ENCODE data around the gene ABCA13.

The ABCA13 gene

GRCh38 chr7:48132792-48133191 is 38.5 kb upstream of the ABCA13 start:
- no peaks in the 10 kb centered on the region for H3F3A ChIP-seq (ENCODE audit: low read depth)
- no peak for TF ChIP-seq CTCF (conservative IDR thresholded peaks at IDR 0.05; ENCODE audit: low read length)
- no peak for TF ChIP-seq EZH2phosphoT487 (IDR thresholded peaks at IDR 0.05; ENCODE audit: borderline replicate concordance)
- no peaks in the 10 kb centered on the region for H3K36me3 ChIP-seq (ENCODE audit: insufficient read depth, low read length)
- no peaks in the 10 kb centered on the region for H3K79me2 ChIP-seq (ENCODE audit: insufficient read depth, low read length)
- H3K4me1 ChIP-seq (ENCODE audit: insufficient read depth, low read length, poor library complexity, severe bottlenecking): no peaks in the 10 kb centered on the region
- H4K20me1 ChIP-seq (ENCODE audit: insufficient read depth, low read length, poor library complexity, severe bottlenecking): no peaks in the 10 kb centered on the region
- H3K9ac ChIP-seq (ENCODE audit: low read depth, low read length, poor library complexity, severe bottlenecking): no peak overlapping the region
- no peak overlapping the region for H2AFZ ChIP-seq (ENCODE audit: low read length)
- H3K4me3 ChIP-seq (ENCODE audit: low read length, poor library complexity, severe bottlenecking): no peak overlapping the region
- H3K9me3 ChIP-seq (ENCODE audit: insufficient read depth, low read depth, low read length): no peaks in the 10 kb centered on the region
- H3K4me2 ChIP-seq (ENCODE audit: low read depth, low read length, poor library complexity, severe bottlenecking): no peak overlapping the region
- no peaks in the 10 kb centered on the region for H3K27me3 ChIP-seq (ENCODE audit: insufficient read depth, low read length, poor library complexity, severe bottlenecking)
- H3K9me2 ChIP-seq (replicated peaks; ENCODE audit: low read depth, low read length): no peaks in the 10 kb centered on the region

GRCh38 chr7:48139459-48139858 is 31.8 kb upstream of the ABCA13 start:
- Histone ChIP-seq H4K20me1 (ENCODE audit: insufficient read depth, low read length, poor library complexity, severe bottlenecking) (no peaks in the 10 kb centered on the region), H3K4me3 (ENCODE audit: low read length, poor library complexity, severe bottlenecking) (no peak overlapping the region), H3K4me2 (ENCODE audit: low read depth, low read length, poor library complexity, severe bottlenecking) (no peak overlapping the region), H3K9ac (ENCODE audit: low read depth, low read length, poor library complexity, severe bottlenecking) (no peak overlapping the region), H3F3A (ENCODE audit: low read depth) (no peaks in the 10 kb centered on the region), H3K9me2 (replicated peaks; ENCODE audit: low read depth, low read length) (no peaks in the 10 kb centered on the region), H3K79me2 (ENCODE audit: insufficient read depth, low read length) (no peaks in the 10 kb centered on the region), H3K27me3 (ENCODE audit: insufficient read depth, low read length, poor library complexity, severe bottlenecking) (no peaks in the 10 kb centered on the region), H3K9me3 (ENCODE audit: insufficient read depth, low read depth, low read length) (no peaks in the 10 kb centered on the region), H2AFZ (ENCODE audit: low read length) (no peak overlapping the region), H3K36me3 (ENCODE audit: insufficient read depth, low read length) (no peaks in the 10 kb centered on the region), H3K4me1 (ENCODE audit: insufficient read depth, low read length, poor library complexity, severe bottlenecking) (no peaks in the 10 kb centered on the region)
- TF ChIP-seq CTCF (conservative IDR thresholded peaks at IDR 0.05; ENCODE audit: low read length) (no peak), EZH2phosphoT487 (IDR thresholded peaks at IDR 0.05; ENCODE audit: borderline replicate concordance) (no peak)

- H2AFZ ChIP-seq (ENCODE audit: low read length): no peak overlapping the region
- H3K4me1 ChIP-seq (ENCODE audit: insufficient read depth, low read length, poor library complexity, severe bottlenecking): no peaks in the 10 kb centered on the region
- H3K4me3 ChIP-seq (ENCODE audit: low read length, poor library complexity, severe bottlenecking): no peak overlapping the region
- TF ChIP-seq EZH2phosphoT487 (IDR thresholded peaks at IDR 0.05; ENCODE audit: borderline replicate concordance): no peak
- no peak for TF ChIP-seq CTCF (conservative IDR thresholded peaks at IDR 0.05; ENCODE audit: low read length)
- H3K27me3 ChIP-seq (ENCODE audit: insufficient read depth, low read length, poor library complexity, severe bottlenecking): no peaks in the 10 kb centered on the region
- no peaks in the 10 kb centered on the region for H3K36me3 ChIP-seq (ENCODE audit: insufficient read depth, low read length)
- H3K9ac ChIP-seq (ENCODE audit: low read depth, low read length, poor library complexity, severe bottlenecking): no peak overlapping the region
- H4K20me1 ChIP-seq (ENCODE audit: insufficient read depth, low read length, poor library complexity, severe bottlenecking): no peaks in the 10 kb centered on the region
- no peaks in the 10 kb centered on the region for H3K79me2 ChIP-seq (ENCODE audit: insufficient read depth, low read length)
- H3K9me2 ChIP-seq (replicated peaks; ENCODE audit: low read depth, low read length): no peaks in the 10 kb centered on the region
- no peaks in the 10 kb centered on the region for H3K9me3 ChIP-seq (ENCODE audit: insufficient read depth, low read depth, low read length)
- no peak overlapping the region for H3K4me2 ChIP-seq (ENCODE audit: low read depth, low read length, poor library complexity, severe bottlenecking)
- no peaks in the 10 kb centered on the region for H3F3A ChIP-seq (ENCODE audit: low read depth)
Measured at GRCh38 chr7:48140001-48140681, 31.1 kb upstream of the ABCA13 start.

All from Loucy (cell line).